HG03280 (cell line): Measurements from ENCODE around the gene PPP2R3B.
"Not testable (repeated sequence)": the region's sequence is repeated elsewhere in the genome, so short reads cannot be mapped to it uniquely, and the experiment has no call there.

Experiments used
- ATAC-seq: cut with Tn5 transposase; IDR thresholded peaks from one replicate; pipeline ENCODE4 v1.9.1; 2021; ENCODE audit warnings: mild to moderate bottlenecking, moderate library complexity; ENCODE audit not compliant: unreplicated experiment

PPP2R3B gene

DNA sequence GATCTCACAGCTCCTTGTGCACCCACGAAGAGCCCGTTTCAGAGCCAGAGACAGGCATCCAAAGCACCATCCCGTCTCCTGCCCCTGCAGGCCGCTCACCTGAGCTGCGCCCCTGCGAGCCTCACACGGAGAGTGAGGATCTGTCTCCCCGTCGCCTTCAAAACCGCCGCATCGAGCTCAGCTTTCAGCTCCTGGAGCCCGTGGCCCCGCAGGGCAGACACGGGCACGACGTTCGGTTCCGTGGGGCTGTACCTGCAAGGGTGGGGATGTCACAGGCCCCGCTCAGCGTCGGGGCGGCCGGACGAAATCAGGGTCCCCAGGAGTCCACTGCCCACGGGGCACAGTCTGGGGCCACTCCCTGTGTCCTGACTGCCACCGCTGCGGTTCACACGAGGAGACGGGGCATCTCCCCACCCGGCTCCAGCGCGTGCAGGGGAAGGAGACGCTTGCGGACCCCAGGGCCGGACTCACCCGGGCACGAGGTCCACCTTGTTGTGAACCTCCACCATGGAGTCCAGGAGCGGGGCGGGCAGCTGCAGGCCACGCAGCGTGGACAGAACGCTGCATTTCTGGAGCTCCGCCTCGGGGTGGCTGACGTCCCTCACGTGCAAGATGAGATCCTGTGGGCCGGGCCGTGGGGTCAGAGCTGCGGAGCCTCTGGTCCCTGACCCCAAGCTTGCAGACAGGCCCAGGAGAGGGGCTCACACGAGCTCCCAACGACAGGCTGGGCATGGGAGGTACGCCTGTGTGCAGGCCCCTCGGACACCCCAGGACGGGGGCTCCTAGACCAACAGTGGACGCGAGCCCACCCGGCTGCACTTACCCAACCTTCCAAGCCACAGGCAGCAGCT, 79.2 kb downstream of the PPP2R3B start:
- no peak for ATAC-seq

DNA sequence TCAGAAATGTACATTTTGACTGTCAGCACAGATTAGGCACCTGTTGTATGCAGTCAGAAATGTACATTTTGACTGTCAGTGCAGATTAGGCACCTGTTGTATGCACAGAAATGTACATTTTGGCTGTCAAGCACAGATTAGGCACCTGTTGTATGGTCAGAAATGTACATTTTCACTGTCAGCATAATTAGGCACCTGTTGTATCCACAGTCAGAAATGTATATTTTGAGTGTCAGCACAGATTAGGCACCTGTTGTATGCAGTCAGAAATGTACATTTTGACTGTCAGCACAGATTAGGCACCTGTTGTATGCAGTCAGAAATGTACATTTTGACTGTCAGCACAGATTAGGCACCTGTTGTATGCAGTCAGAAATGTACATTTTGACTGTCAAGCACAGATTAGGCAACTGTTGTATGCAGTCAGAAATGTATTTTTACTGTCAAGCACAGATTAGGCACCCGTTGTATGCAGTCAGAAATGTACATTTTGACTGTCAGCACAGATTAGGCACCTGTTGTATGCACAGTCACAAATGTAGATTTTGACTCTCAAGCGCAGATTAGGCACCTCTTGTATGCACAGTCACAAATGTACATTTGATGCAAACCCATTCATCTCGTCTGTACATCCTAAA, 80.0 kb downstream of the PPP2R3B start:
- not testable (repeated sequence) for ATAC-seq

DNA sequence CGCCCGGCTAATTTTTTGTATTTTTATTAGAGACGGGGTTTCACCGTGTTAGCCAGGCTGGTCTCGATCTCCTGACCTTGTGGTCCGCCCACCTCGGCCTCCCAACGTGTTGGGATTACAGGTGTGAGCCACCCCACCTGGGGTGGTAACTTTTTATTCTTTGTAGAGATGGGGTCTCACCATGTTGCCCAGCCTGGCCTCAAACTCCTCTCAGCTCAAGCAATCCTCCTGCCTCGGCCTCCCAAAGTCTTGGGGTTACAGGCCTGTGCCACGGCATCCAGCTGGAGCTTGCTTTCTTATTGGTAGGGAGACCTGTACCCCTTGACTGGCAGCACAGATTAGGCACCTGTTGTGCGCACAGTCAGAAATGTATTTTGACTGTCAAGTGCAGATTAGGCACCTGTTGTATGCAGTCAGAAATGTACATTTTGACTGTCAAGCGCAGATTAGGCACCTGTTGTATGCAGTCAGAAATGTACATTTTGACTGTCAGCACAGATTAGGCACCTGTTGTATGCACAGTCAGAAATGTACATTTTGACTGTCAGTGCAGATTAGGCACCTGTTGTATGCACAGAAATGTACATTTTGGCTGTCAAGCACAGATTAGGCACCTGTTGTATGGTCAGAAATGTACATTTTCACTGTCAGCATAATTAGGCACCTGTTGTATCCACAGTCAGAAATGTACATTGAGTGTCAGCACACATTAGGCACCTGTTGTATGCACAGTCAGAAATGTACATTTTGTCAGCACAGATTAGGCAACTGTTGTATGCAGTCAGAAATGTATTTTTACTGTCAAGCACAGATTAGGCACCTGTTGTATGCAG, 80.7 kb downstream of the PPP2R3B start:
- ATAC-seq: not testable (repeated sequence)

DNA sequence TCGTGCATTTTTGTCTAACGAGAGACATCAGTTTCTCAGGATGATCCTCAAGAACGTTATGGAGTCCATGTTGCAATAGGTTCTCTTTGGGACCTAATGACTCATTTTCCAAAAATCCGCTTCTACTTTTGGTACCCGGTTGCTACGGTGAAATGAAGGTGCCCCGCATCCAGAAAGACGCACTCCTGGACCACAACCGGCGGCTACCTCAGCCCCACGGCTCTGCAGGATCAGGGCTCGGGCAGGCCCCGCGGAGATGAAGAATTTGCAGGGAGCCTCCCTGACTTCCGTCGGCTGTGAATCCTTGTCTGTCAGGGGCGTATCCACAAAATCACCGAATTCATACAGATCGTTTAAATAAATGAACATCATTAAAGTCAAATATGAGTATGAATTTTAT, 83.7 kb downstream of the PPP2R3B start:
- ATAC-seq: no peak

DNA sequence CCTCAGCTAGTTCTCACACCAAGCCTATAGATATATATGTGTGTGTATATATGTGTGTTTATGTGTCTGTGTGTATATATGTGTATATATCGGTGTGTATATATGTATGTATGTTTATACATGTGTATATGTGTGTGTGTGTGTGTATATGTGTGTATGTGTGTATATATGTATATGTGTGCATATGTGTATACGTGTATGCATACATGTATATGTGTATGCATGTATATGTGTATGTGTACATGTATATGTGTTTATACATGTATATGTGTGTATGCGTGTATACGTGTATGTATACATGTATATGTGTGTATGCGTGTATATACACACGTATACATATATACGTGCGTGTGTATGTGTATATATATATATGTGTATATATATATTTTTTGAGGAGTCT, 86.4 kb downstream of the PPP2R3B start:
- no peak for ATAC-seq

DNA sequence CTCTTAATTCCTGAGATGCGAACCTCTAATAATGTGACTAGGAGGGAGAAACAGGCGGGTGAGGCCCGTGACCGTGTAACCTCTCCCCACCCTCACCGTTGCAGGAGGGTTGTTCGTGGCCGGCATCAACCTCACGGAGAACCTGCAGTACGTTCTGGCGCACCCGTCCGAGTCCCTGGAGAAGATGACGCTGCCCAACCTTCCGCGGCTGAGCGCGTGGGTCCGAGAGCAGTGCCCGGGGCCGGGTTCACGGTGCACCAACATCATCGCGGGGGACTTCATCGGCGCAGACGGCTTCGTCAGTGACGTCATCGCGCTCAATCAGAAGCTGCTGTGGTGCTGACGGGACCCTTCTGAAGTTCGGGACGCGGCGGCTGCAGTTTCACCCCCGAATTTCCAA, 87.7 kb downstream of the PPP2R3B start:
- ATAC-seq: no peak

DNA sequence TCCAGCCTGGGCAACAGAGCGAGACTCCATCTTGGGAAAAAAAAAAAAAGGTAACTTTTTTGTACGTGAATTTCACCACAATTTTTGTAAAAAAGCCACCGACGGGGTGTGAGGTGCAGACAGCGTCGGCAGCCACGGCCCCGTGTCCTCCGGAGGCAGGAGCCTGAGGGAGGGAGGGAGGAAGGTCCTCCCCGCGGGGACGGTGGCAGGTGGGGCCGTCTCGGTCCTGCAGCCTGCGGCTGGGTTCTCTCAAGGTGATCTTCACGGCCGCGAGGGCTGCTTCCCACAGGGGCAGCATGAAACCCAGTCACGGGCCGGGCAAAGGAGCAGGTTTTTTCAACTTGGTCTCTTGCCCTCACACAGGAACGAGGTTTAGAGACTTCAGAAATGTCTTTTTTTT, 91.6 kb downstream of the PPP2R3B start:
- ATAC-seq: no peak

DNA sequence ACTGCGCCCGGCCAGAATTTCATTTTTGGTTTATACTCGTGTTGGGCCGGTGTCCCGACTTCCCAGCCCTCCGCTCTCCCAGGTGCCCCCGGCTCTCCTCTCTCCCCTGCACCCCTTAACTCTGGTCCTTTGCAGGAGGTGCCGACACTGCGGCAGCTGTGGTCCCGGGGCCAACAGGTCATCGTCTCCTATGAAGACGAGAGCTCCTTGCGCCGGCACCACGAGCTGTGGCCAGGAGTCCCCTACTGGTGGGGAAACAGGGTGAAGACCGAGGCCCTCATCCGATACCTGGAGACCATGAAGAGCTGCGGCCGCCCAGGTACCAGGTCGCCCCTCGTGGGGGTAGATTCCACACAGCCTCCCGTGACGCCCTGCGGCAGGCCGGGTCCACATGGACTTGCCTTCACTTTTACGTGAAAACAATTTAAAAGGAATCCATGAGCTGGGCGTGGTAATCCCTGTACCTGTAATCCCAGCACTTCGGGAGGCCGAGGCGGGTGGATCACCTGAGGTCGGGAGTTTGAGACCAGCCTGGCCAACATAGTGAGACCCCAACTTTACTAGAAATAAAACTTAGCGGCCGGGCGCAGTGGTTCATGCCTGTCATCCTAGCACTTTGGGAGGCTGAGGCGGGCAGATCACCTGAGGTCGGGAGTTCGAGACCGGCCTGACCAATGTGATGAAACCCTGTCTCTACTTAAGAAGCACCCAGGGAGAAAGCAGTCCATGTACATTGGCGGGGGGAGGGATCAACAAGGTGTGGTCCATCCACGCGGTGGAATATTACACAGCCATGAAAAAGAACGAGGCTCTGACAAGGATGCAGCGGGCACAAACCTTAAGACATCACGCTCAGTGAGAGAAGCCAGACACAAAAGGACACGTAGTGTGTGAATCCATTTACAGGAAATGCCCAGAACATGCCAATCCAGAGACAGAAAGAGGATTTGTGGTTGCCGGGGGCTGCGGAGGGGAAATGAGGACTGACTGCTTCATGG, 93.5 kb downstream of the PPP2R3B start:
- no peak for ATAC-seq

DNA sequence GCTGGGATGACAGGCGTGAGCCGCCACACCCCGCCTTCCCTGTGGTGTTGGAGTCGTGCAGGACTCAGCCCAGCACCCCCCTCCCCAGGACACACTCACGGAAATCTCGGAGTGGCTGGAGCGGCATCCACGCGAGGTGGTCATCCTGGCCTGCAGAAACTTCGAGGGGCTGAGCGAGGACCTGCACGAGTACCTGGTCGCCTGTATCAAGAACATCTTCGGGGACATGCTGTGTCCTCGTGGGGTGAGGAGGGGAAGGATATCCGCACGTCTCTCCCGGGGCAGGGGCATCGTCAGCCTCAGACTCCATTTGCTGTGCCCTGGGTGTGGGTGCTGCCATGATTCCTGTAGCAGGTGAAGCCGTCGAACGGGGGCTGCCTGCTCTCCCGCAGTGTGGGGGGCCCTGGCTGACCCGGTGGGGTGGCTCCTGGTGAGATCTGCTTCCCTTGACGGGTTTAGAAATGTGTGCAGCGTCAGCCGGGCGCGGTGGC, 95.3 kb downstream of the PPP2R3B start:
- no peak for ATAC-seq

DNA sequence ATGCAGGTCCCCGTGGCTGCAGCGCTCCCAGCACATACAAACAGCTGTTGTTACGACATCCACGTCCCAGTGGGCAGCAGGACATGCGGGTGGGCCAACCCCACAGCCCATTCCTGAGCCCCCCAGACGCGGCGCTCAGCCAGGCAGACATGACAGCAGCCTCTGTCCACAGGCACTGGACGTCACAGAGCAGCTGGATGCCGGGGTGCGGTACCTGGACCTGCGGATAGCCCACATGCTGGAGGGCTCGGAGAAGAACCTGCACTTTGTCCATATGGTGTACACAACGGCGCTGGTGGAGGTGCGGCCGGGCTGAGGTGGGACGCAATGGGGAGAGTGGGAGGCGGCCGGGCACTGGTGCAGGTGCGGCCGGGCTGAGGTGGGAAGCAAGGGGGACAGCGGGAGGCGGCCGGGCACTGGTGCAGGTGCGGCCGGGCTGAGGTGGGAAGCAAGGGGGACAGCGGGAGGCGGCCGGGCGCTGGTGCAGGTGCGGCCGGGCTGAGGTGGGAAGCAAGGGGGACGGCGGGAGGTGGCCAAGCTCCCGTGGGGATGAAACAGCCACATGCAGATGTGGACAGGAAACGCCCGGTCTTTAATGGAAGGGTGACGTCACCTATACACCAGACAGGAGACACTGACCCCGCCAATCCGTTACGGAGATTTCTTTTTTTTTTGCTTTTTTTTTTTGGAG, 96.1 kb downstream of the PPP2R3B start:
- ATAC-seq: no peak

DNA sequence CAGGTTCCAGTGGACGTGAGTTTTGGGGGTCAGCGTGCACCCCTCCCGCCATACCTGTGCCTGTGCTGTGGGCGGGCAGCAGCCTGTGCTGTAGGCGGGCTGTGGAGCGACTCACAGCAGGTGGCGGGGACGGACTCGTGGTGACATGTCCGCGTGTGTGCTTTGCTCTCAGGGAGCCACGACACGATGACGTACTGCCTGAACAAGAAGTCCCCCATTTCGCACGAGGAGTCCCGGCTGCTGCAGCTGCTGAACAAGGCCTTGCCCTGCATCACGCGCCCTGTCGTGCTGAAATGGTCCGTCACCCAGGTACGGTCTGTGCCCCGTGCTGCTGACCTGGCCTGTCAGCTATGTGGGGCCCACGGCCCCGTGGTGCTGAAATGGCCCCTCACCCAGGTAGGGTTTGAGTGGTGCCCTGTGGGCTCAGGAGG, 98.1 kb downstream of the PPP2R3B start:
- no peak for ATAC-seq

DNA sequence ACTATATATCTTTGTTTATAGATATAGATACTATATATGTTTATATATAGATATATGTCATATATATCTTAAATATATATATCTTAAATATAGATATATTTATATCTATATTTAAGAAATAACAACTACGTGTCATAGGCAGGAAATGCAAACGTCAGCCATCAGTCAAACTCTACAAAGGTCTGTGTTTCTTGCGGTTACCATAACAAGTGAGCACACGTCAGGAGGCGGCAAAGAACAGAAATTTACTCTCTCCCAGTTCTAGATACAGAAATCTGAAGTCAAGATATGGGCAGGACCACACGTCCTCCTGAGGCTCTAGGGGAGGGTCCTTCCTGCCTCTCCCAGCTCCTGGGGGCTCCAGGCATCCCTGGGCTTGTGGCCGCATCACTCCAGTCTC, 99.0 kb downstream of the PPP2R3B start:
- ATAC-seq: no peak

DNA sequence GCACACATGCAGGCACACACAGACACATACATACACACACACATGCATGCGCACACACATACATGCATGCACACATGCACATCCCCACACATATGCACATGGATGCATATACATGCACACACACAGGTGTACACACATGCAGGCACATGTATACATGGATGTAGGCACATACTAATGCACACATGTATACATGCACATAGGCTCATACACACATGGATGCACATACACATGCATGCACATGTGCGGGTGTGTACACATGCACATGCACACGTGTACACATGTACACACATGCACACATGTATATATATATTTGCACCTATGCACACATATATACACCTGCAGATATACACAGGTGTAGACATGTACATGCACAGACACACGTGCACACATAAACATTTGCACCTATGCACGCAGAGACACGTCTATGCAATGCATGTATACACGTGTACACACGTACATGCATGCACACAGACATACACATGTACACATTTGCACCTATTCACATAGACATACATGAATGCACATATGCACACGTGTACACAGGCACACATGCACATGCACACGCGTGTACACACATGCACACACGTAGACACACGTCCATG, 101.5 kb downstream of the PPP2R3B start:
- no peak for ATAC-seq
